WI38 (cell line): Measurements from ENCODE around the gene CROCC2.

Experiments used
- H3K4me3 ChIP-seq: 2 replicates; pipeline ENCODE4 v1.5.1; 2011; ENCODE audit warnings: low read depth, mild to moderate bottlenecking, control low read depth, low read length
- TF ChIP-seq, protein P1 (sequence below): IDR thresholded peaks from 2 replicates; pipeline ENCODE4 v1.5.1; 2012; ENCODE audit warnings: low read depth, mild to moderate bottlenecking, control low read depth, low read length

The CROCC2 gene

DNA sequence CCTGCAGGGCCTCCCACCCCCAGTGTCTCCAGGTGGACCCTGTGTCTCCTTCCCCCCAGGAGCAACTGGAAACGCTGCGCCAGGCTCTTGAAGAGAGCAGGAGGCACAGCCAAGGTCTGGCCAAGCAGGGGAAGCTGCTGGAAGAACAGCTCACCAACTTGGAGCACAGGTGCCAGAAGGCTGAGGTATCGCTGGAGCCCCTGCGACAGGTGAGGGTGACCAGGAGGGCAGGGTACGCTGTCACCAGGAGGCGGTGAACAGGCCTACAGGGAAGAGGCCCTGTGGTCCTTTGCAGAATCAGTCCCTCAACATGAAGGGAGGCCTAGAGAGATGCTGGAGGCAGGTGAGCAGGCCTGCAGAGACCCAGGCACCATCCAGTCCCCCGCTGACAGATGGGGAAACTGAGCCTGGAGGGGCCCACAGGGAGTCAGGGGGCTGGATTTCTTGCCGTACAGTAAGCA is 76.7 kb downstream of the CROCC2 start:
- H3K4me3 ChIP-seq = no peak overlapping the region
- TF ChIP-seq, protein P1, sequence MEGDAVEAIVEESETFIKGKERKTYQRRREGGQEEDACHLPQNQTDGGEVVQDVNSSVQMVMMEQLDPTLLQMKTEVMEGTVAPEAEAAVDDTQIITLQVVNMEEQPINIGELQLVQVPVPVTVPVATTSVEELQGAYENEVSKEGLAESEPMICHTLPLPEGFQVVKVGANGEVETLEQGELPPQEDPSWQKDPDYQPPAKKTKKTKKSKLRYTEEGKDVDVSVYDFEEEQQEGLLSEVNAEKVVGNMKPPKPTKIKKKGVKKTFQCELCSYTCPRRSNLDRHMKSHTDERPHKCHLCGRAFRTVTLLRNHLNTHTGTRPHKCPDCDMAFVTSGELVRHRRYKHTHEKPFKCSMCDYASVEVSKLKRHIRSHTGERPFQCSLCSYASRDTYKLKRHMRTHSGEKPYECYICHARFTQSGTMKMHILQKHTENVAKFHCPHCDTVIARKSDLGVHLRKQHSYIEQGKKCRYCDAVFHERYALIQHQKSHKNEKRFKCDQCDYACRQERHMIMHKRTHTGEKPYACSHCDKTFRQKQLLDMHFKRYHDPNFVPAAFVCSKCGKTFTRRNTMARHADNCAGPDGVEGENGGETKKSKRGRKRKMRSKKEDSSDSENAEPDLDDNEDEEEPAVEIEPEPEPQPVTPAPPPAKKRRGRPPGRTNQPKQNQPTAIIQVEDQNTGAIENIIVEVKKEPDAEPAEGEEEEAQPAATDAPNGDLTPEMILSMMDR = no peak

DNA sequence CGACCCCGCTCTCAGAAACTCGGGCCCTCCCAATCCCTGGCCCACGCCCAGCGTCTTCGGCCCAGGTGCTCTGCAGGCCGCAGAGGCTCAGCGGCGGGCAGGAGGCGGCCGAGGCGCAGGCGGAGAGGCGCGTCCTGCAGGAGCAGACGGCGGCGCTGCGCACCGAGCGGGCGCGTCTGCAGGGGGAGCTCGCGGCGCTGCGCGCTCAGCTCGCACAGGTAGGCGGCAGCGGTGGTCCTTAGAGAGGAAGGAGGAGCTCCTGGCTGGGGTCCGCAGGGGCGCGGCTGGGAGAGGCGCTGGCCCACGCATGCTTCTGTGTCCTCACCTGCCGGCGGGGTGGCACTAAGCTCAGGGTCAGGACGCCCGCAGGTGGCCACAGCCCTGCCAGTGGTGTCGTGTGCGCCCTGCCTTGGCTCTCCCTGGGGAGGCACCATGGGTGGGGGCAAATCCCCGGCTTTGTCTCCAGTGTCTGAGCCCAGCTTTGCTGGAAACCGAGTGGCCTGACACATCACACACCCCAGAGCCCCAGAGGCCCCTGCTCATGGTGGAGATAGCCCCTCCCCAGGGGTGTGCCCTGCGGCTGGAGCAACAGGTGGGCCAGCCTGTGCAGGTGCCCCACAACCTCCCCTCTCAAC is 77.3 kb downstream of the CROCC2 start:
- TF ChIP-seq, protein P1 = peak; percentile 39

DNA sequence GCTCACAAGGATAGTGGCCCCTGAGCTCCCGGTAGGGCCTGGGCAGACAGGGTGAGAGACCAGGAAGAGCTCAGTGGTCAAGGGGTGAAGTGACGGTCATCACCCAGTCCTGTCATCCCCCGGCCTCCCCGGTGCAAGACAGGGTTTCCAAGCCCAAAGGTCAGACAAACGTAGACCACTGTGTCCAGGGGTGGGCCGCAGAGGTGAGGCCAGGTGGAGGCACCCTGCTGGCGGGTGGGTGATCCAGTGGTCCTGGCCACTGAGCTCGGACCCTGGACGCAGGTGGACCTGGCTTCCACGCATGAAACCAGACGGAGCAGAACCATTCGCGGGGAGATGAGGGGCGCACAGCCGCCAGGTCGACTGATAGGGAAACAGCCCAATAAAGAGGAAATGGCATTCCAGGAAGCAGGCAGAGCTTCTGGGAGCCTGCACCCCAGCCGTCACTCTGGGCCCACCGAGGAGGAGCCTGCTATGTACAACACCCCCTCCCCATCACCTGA is 77.9 kb downstream of the CROCC2 start:
- TF ChIP-seq, protein P1 = no peak

More for the DNA sequence above, 77.3 kb downstream of the CROCC2 start:
- H3K4me3 ChIP-seq = no peak overlapping the region

DNA sequence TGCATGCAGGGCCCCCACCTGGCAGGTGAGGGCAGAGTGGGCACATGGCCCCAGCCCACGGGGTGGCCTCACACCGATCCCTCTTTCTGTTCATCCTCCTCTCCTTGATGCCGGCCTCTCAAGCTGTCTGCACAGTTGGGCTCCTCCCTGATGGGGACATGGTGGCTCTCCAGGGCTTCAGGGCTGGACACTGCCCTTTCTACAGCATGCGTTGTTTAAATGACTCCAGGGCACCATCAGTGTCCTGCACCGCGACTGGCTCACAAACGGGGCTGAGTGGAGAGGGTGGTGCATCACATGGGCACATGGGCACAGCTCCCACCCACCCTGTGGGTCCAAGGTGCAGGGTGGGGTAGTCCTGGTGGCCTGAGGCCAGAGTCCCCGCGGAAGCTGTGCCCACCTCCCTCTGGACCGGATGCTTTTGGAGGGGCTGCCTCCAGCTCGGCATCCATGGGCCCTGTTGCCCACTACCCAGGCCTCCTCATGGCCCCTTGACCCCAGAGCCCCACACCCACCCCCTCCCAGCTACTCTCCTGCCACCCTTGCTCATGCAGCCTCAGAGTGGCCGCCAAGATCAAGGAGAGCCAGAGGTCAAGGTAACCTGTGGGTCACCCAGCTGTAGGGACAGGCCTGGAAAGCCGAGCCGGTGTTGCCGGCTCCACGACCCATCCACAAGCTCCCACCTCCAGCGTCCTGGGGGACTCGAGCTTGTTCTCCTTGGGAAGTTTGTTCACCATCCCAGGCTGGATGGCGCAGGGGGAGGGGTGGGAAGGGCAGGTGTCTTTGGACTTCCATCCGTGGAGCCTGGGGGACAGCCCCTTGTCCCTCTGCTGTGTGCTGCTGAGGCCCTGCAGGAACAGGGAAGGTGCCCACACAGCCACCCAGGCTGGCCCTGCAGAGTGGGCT is 80.0 kb downstream of the CROCC2 start:
- TF ChIP-seq, protein P1 = no peak
- H3K4me3 ChIP-seq = no peak overlapping the region

More for the DNA sequence above, 77.9 kb downstream of the CROCC2 start:
- no peak overlapping the region for H3K4me3 ChIP-seq

DNA sequence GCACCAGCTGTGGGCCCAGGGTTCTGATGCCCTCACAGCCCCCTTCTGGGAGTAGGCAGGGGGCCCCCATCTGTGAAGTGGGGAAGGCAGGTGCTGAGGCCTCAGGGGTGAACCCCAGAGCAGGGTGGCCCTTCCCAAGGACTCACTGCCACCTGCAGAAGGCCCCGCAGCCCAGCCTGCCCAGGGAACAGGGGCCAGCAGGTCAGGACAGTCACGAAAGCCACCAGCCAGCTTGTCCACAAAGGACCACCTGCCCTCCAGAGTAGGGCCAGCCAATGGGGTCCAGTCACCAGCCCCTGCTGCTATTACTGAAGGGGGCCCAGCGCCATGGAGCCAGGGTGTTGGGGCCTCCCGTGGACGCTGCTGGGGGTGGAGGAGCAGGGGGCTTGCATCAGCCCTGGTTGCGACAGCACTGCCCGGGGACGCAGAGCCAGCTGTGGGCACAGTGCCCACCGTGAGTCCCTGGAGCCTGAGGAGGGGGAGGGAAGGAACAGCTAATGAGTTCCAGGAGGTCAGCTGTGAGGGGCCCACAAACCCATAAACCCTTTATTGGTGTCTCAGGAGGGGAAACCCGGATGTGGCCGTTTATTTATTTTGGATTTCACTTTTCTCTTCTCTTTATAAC is 80.8 kb downstream of the CROCC2 start:
- TF ChIP-seq, protein P1 = no peak
- H3K4me3 ChIP-seq = no peak overlapping the region

DNA sequence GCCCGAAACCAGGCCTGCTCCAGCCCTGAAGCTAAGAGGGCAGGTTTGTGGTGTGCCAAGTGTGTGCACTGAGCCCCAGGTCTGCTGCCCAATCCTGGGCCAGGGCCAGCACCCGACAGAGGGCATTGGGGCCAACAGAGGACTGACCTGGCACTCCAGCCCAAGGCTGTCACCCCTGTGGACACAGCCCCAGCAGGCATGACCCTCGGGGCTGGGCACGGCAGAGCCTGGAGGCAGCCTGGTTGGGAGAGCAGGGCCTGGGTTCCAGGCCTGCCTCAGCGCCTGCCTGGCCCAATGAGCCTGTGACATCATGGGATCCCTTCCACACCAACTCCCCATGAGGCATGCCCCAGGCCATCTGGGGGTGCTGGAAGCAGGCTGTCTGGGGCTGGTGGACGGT is 81.5 kb downstream of the CROCC2 start:
- TF ChIP-seq, protein P1 = no peak
- H3K4me3 ChIP-seq = no peak overlapping the region

DNA sequence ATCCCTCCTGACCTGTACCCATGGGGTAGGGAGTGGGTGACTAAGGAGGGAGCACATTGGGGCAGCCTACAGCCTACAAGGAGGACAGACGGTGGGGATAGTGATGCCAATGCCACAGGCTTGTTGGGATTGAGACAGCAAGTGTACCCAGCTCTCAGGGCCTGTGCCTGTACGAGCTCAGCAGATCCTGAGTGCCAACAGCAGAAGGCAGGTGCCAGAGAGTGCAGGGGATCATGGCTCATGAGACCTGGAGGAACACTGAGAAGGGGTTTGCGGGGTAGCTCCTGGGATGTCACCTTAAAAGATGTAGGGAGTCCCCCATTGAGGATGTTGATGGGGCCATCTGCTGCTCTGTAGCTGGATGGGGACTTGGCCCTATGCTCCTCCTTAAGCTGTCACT is 82.0 kb downstream of the CROCC2 start:
- TF ChIP-seq, protein P1 = no peak
- H3K4me3 ChIP-seq = no peak overlapping the region
